Skeletal muscle satellite cell (primary cell): ENCODE results near the gene RBM19.
A peak's percentile ranks its signal among the peaks of the same experiment; 100 is the strongest.

Experiments used
- H3K27me3 ChIP-seq: 2 replicates; pipeline ENCODE4 v1.7.0; 2013; ENCODE audit warnings: low read length; ENCODE audit not compliant: control insufficient read depth, insufficient read depth
- H3K36me3 ChIP-seq: 2 replicates; pipeline ENCODE4 v1.7.0; 2013; ENCODE audit warnings: mild to moderate bottlenecking, control low read depth, low read length; ENCODE audit not compliant: insufficient read depth
- H3K4me1 ChIP-seq: 2 replicates; pipeline ENCODE4 v1.7.0; 2013; ENCODE audit warnings: low read length; ENCODE audit not compliant: control insufficient read depth, insufficient read depth
- H3K4me2 ChIP-seq: 2 replicates; pipeline ENCODE4 v1.7.0; 2013; ENCODE audit warnings: mild to moderate bottlenecking, low read length
- H3K4me3 ChIP-seq: 2 replicates; pipeline ENCODE4 v1.7.0; 2013; ENCODE audit warnings: low read length
- H3K9ac ChIP-seq: 2 replicates; pipeline ENCODE4 v1.7.0; 2013; ENCODE audit warnings: mild to moderate bottlenecking, low read depth, low read length, moderate library complexity
- H3K9me3 ChIP-seq: replicated peaks from 2 replicates; pipeline ENCODE4 v1.7.0; 2013; ENCODE audit warnings: mild to moderate bottlenecking, control low read depth, low read length

RBM19 gene

GRCh38 chr12:113844495-113845210 is 121.5 kb downstream of the RBM19 start:
- no peaks in the 10 kb centered on the region for H3K9me3 ChIP-seq
- H3K27me3 ChIP-seq: no peaks in the 10 kb centered on the region
- H3K9ac ChIP-seq: no peak overlapping the region

GRCh38 chr12:113842699-113843098 is 123.4 kb downstream of the RBM19 start:
- Histone ChIP-seq H3K27me3 (no peaks in the 10 kb centered on the region), H3K4me3 (no peak overlapping the region), H3K9ac (no peak overlapping the region), H3K36me3 (peaks cover 8% of the 10 kb centered on the region), H3K9me3 (no peaks in the 10 kb centered on the region), H3K4me1 (peaks cover 9% of the 10 kb centered on the region), H3K4me2 (no peak overlapping the region)

More at GRCh38 chr12:113844495-113845210, 121.5 kb downstream of the RBM19 start:
- Histone ChIP-seq H3K4me3 (no peak overlapping the region), H3K36me3 (peaks cover 8% of the 10 kb centered on the region), H3K4me1 (peaks cover 9% of the 10 kb centered on the region), H3K4me2 (peak overlapping the region; percentile 24)

- Histone ChIP-seq H3K4me3 (no peak overlapping the region), H3K9ac (no peak overlapping the region), H3K4me2 (no peak overlapping the region), H3K9me3 (no peaks in the 10 kb centered on the region), H3K4me1 (peaks cover 9% of the 10 kb centered on the region), H3K27me3 (no peaks in the 10 kb centered on the region), H3K36me3 (peaks cover 8% of the 10 kb centered on the region)
Observed at GRCh38 chr12:113841786-113842185, 124.3 kb downstream of the RBM19 start.

GRCh38 chr12:113840401-113841042 is 125.6 kb downstream of the RBM19 start:
- Histone ChIP-seq H3K4me3 (no peak overlapping the region), H3K27me3 (no peaks in the 10 kb centered on the region), H3K9me3 (no peaks in the 10 kb centered on the region), H3K36me3 (peaks cover 8% of the 10 kb centered on the region), H3K4me1 (peaks cover 9% of the 10 kb centered on the region), H3K4me2 (no peak overlapping the region), H3K9ac (no peak overlapping the region)

GRCh38 chr12:113838896-113839295 is 127.2 kb downstream of the RBM19 start:
- H3K27me3 ChIP-seq: peaks cover 3% of the 10 kb centered on the region
- H3K9ac ChIP-seq: no peak overlapping the region
- no peak overlapping the region for H3K4me3 ChIP-seq
- peaks cover 3% of the 10 kb centered on the region for H3K36me3 ChIP-seq
- H3K9me3 ChIP-seq: no peaks in the 10 kb centered on the region
- no peak overlapping the region for H3K4me2 ChIP-seq
- no peaks in the 10 kb centered on the region for H3K4me1 ChIP-seq

- H3K4me1 ChIP-seq: no peaks in the 10 kb centered on the region
- no peak overlapping the region for H3K4me2 ChIP-seq
- H3K36me3 ChIP-seq: no peaks in the 10 kb centered on the region
Observed at GRCh38 chr12:113837528-113838296, 128.4 kb downstream of the RBM19 start.

GRCh38 chr12:113837084-113837483 is 129.0 kb downstream of the RBM19 start:
- H3K4me1 ChIP-seq: no peaks in the 10 kb centered on the region
- no peak overlapping the region for H3K4me3 ChIP-seq
- peaks cover 3% of the 10 kb centered on the region for H3K27me3 ChIP-seq
- no peaks in the 10 kb centered on the region for H3K36me3 ChIP-seq
- no peak overlapping the region for H3K4me2 ChIP-seq
- H3K9ac ChIP-seq: no peak overlapping the region
- H3K9me3 ChIP-seq: no peaks in the 10 kb centered on the region

More at GRCh38 chr12:113837528-113838296, 128.4 kb downstream of the RBM19 start:
- Histone ChIP-seq H3K9ac (no peak overlapping the region), H3K4me3 (no peak overlapping the region), H3K9me3 (no peaks in the 10 kb centered on the region), H3K27me3 (peaks cover 3% of the 10 kb centered on the region)

GRCh38 chr12:113835896-113836295 is 130.2 kb downstream of the RBM19 start:
- H3K9ac ChIP-seq: no peak overlapping the region
- no peaks in the 10 kb centered on the region for H3K36me3 ChIP-seq
- no peaks in the 10 kb centered on the region for H3K9me3 ChIP-seq
- peaks cover 10% of the 10 kb centered on the region for H3K4me1 ChIP-seq
- H3K27me3 ChIP-seq: peaks cover 3% of the 10 kb centered on the region
- no peak overlapping the region for H3K4me3 ChIP-seq
- no peak overlapping the region for H3K4me2 ChIP-seq

GRCh38 chr12:113835433-113835832 is 130.7 kb downstream of the RBM19 start:
- no peaks in the 10 kb centered on the region for H3K36me3 ChIP-seq
- H3K4me3 ChIP-seq: no peak overlapping the region
- peaks cover 14% of the 10 kb centered on the region for H3K4me1 ChIP-seq
- no peaks in the 10 kb centered on the region for H3K9me3 ChIP-seq
- peaks cover 3% of the 10 kb centered on the region for H3K27me3 ChIP-seq
- H3K4me2 ChIP-seq: no peak overlapping the region
- no peak overlapping the region for H3K9ac ChIP-seq

- H3K36me3 ChIP-seq: no peaks in the 10 kb centered on the region
- no peak overlapping the region for H3K4me2 ChIP-seq
- peaks cover 5% of the 10 kb centered on the region for H3K27me3 ChIP-seq
- H3K4me1 ChIP-seq: peaks cover 14% of the 10 kb centered on the region
- H3K9me3 ChIP-seq: no peaks in the 10 kb centered on the region
- H3K9ac ChIP-seq: no peak overlapping the region
- H3K4me3 ChIP-seq: no peak overlapping the region
Observed at GRCh38 chr12:113833422-113833821, 132.7 kb downstream of the RBM19 start.

GRCh38 chr12:113831476-113831875 is 134.6 kb downstream of the RBM19 start:
- Histone ChIP-seq H3K4me3 (peak overlapping the region; percentile 20), H3K4me2 (peak overlapping the region; percentile 70), H3K4me1 (peaks cover 14% of the 10 kb centered on the region), H3K36me3 (no peaks in the 10 kb centered on the region), H3K9ac (peak overlapping the region; percentile 10), H3K27me3 (peaks cover 5% of the 10 kb centered on the region), H3K9me3 (no peaks in the 10 kb centered on the region)
